K562 (cell line): ENCODE data around the gene INS. TPM values are rescaled to one million over a fixed set of nuclear protein-coding genes. Genes with fewer than 3 reads are reported as not detected.

Experiments used
- ATAC-seq: fragments of 200-7000 bp; cut with Tn5 transposase; 3 replicates; pipeline ENCODE4 v1.9.1; 2020; ENCODE audit warnings: moderate library complexity
- BruUV-seq: library from RNA; stranded (reverse); fragments of 400-500 nt; replicated peaks from 2 replicates; lab custom pipeline; 2021; lab: Mats Ljungman, UMichigan
- CTCF ChIA-PET: fragments of 300-600 bp; formaldehyde crosslinking; extraction: SDS; loops from one replicate; lab custom pipeline; 2021; ENCODE audit warnings: low intra/inter-chr PET ratio; lab: Yijun Ruan, JAX
- POLR2A ChIA-PET: fragments of 300-600, 350-650 bp; sonication (Branson Sonifier 250); formaldehyde crosslinking; extraction: SDS; loops from one replicate; lab custom pipeline; 2021; ENCODE audit warnings: antibody characterized with exemption, inconsistent platforms; lab: Yijun Ruan, JAX
- DNase-seq, 4 experiments: peaks; one replicate each; pipeline versions ENCODE4 v3.0.0 to v3.0.0-alpha.2; 2011 to 2018; ENCODE audit warnings: low spot score in 3 of 4, mixed read lengths in 3 of 4; ENCODE audit errors: extremely low read depth in 1 of 4
- FAIRE-seq: peaks from 2 replicates; lab custom pipeline; 2011; peaks lifted over from hg19 to GRCh38; lab: Jason Lieb, UNC
- H2AFZ ChIP-seq: 2 replicates; pipeline ENCODE4 v1.6.0; 2011; ENCODE audit warnings: low read depth, low read length, control low read depth, inconsistent platforms
- H3K27ac ChIP-seq: fragments of 200-600 bp; 3 replicates; pipeline ENCODE4 v1.8.0; 2011; ENCODE audit warnings: low read depth, mild to moderate bottlenecking, control low read depth, inconsistent platforms, low read length, moderate library complexity, mixed read lengths; ENCODE audit errors: extremely low read depth
- H3K27me3 ChIP-seq, 2 experiments: fragments of 300-600 bp in 1 of 2; 2 replicates in 1 of 2; 3 replicates in 1 of 2; pipeline versions ENCODE4 v1.6.0 to v1.8.0; 2011; ENCODE audit warnings: inconsistent platforms in 2 of 2, low read length in 2 of 2, mild to moderate bottlenecking in 1 of 2, mixed read lengths in 1 of 2, moderate library complexity in 1 of 2; ENCODE audit not compliant: control insufficient read depth in 2 of 2, insufficient read depth in 2 of 2
- H3K36me3 ChIP-seq: fragments of 300-600 bp; 3 replicates; pipeline ENCODE4 v1.8.0; 2011; ENCODE audit warnings: mild to moderate bottlenecking, low read length, inconsistent platforms; ENCODE audit not compliant: control insufficient read depth, insufficient read depth
- H3K4me1 ChIP-seq, 2 experiments: fragments of 200-600 bp in 1 of 2; replicated peaks in 1 of 2; 2 replicates in 1 of 2; 3 replicates in 1 of 2; pipeline versions ENCODE4 v1.5.1 to v1.8.0; 2011; ENCODE audit warnings: inconsistent platforms in 2 of 2, low read length in 2 of 2, mild to moderate bottlenecking in 1 of 2, mixed read lengths in 1 of 2, moderate library complexity in 1 of 2; ENCODE audit not compliant: control insufficient read depth in 2 of 2, insufficient read depth in 2 of 2
- H3K4me2 ChIP-seq: 2 replicates; pipeline ENCODE4 v1.6.1; 2011; ENCODE audit warnings: low read length, control low read depth, inconsistent platforms, mixed read lengths; ENCODE audit not compliant: insufficient read depth
- H3K4me3 ChIP-seq: fragments of 200-600 bp; sonication (generic), shearing (Covaris generic); 2 replicates; pipeline ENCODE4 v1.5.1; 2016; ENCODE audit warnings: control low read depth, inconsistent platforms
- H3K79me2 ChIP-seq: fragments of 200-600 bp; 3 replicates; pipeline ENCODE4 v1.8.0; 2011; ENCODE audit warnings: low read length, inconsistent platforms; ENCODE audit not compliant: control insufficient read depth, insufficient read depth
- H3K9ac ChIP-seq, 2 experiments: 2 replicates each; pipeline versions ENCODE4 v1.6.0 to v1.6.1; 2011; ENCODE audit warnings: low read depth in 2 of 2, low read length in 2 of 2, control low read depth in 1 of 2, inconsistent platforms in 1 of 2, mild to moderate bottlenecking in 1 of 2, mixed read lengths in 1 of 2; ENCODE audit not compliant: insufficient read depth in 1 of 2
- H3K9me1 ChIP-seq: one replicate; pipeline ENCODE4 v1.6.0; 2011; ENCODE audit warnings: inconsistent platforms, mild to moderate bottlenecking, low read length, moderate library complexity; ENCODE audit not compliant: control insufficient read depth, insufficient read depth
- H3K9me3 ChIP-seq: replicated peaks from 2 replicates; pipeline ENCODE4 v1.5.1; 2011; ENCODE audit warnings: low read depth, low read length, inconsistent platforms; ENCODE audit not compliant: control insufficient read depth, insufficient read depth
- H4K20me1 ChIP-seq: replicated peaks from 2 replicates; pipeline ENCODE4 v1.6.1; 2011; ENCODE audit warnings: low read length, inconsistent platforms, mixed read lengths; ENCODE audit not compliant: control insufficient read depth, insufficient read depth
- ARNT ChIP-seq, 2 experiments: fragments of 450-650 bp; IDR thresholded peaks; 2 replicates each; pipeline ENCODE4 v1.6.1; 2016; ENCODE audit warnings: mild to moderate bottlenecking in 1 of 2
- KAT8 ChIP-seq: fragments of 450-650 bp; IDR thresholded peaks from 2 replicates; pipeline ENCODE4 v1.6.1; 2016; ENCODE audit warnings: low read depth, mild to moderate bottlenecking
- KLF13 ChIP-seq: fragments of 450-650 bp; IDR thresholded peaks from 2 replicates; pipeline ENCODE4 v1.6.1; 2016; ENCODE audit warnings: missing genetic modification characterization, low read depth, mild to moderate bottlenecking, missing compliant biosample characterization, moderate library complexity, borderline replicate concordance
- NFRKB ChIP-seq: fragments of 450-650 bp; IDR thresholded peaks from 2 replicates; pipeline ENCODE4 v1.6.1; 2016; ENCODE audit warnings: low read depth
- PHB2 ChIP-seq: fragments of 450-650 bp; IDR thresholded peaks from 2 replicates; pipeline ENCODE4 v1.6.1; 2017; ENCODE audit warnings: low read depth
- RB1 ChIP-seq: fragments of 450-650 bp; IDR thresholded peaks from 2 replicates; pipeline ENCODE4 v1.6.1; 2017; ENCODE audit warnings: low read depth, mild to moderate bottlenecking
- RBFOX2 ChIP-seq: fragments of 200-400 bp; formaldehyde crosslinking; IDR thresholded peaks from 2 replicates; pipeline ENCODE4 v1.6.1; 2017; ENCODE audit warnings: low read depth, mild to moderate bottlenecking, low read length, moderate library complexity
- RBM22 ChIP-seq: fragments of 200-400 bp; formaldehyde crosslinking; IDR thresholded peaks from 2 replicates; pipeline ENCODE4 v1.6.1; 2018; ENCODE audit warnings: low read length, low read depth; ENCODE audit not compliant: poor library complexity, severe bottlenecking
- SRSF1 ChIP-seq: fragments of 200-400 bp; formaldehyde crosslinking; IDR thresholded peaks from 2 replicates; pipeline ENCODE4 v1.6.1; 2017; ENCODE audit warnings: mild to moderate bottlenecking, low read depth, low read length, moderate library complexity
- TARDBP ChIP-seq: fragments of 450-650 bp; IDR thresholded peaks from 2 replicates; pipeline ENCODE4 v1.6.1; 2016
- TFAP4 ChIP-seq: sonication (generic); formaldehyde crosslinking; IDR thresholded peaks from 2 replicates; pipeline ENCODE4 v1.8.0; 2022; ENCODE audit warnings: missing genetic modification reagents, mild to moderate bottlenecking, moderate library complexity, borderline replicate concordance
- ZBTB17 ChIP-seq: fragments of 450-650 bp; formaldehyde crosslinking; IDR thresholded peaks from 2 replicates; pipeline ENCODE4 v1.4.0; 2020; ENCODE audit warnings: mild to moderate bottlenecking
- ZKSCAN1 ChIP-seq: fragments of 150-350 bp; IDR thresholded peaks from 2 replicates; pipeline ENCODE4 v1.6.1; 2016; ENCODE audit warnings: low read depth, low read length
- ZNF586 ChIP-seq: fragments of 450-650 bp; formaldehyde crosslinking; conservative IDR thresholded peaks from 2 replicates; pipeline ENCODE4 v1.4.0; 2020; ENCODE audit warnings: mild to moderate bottlenecking, moderate library complexity
- ZNF695 ChIP-seq: fragments of 450-650 bp; formaldehyde crosslinking; IDR thresholded peaks from 2 replicates; pipeline ENCODE4 v1.4.0; 2020; ENCODE audit warnings: mild to moderate bottlenecking, moderate library complexity
- WGBS: fragments of 100-300 bp; shearing (Covaris generic); methylation state at CpG from one replicate; pipeline ENCODE4 v1.1.6; 2016; ENCODE audit warnings: low coverage, mixed read lengths; ENCODE audit not compliant: insufficient coverage; ENCODE audit errors: missing lambda C conversion rate; 5-methylcytosine and 5-hydroxymethylcytosine counted together
- in situ Hi-C: fragments of 300-500 bp; cut with MboI; formaldehyde crosslinking; loops from 4 replicates; pipeline ENCODE4 v1.15.0; 2018; ENCODE audit warnings: inconsistent platforms, mixed read lengths
- intact Hi-C: fragments of 100-400 bp; cut with micrococcal nuclease; formaldehyde crosslinking; loops from 2 replicates; pipeline ENCODE4 v1.14.2; 2022
- polyA plus RNA-seq, 8 experiments: library from polyadenylated mRNA; depleted of rRNA in 4 of 8; stranded (reverse) in 5 of 8; unstranded in 3 of 8; fragments of >200 nt; fragmentation: Nextera tagmentation in 2 of 8; fragmentation: Illumina TruSeq in 1 of 8; extraction: Ambion mirVana in 2 of 8; extraction: Trizol in 1 of 8; gene quantifications; 2 replicates each; pipeline versions ENCODE4 v1.2.1 to v1.2.3, GENCODE V29; 2011 to 2014; ENCODE audit warnings: inconsistent platforms in 1 of 8, missing spikeins in 1 of 8
- total RNA-seq, 7 experiments: library from RNA; depleted of rRNA in 6 of 7; stranded (reverse); fragments of >200 nt in 6 of 7; fragmentation: Illumina TruSeq in 2 of 7; extraction: Trizol in 2 of 7; gene quantifications; 2 replicates each; pipeline versions ENCODE4 v1.2.1 to v1.2.3, GENCODE V29; 2011 to 2021; ENCODE audit warnings: low replicate concordance in 1 of 7
- TF ChIP-seq, protein P1 (sequence below): fragments of 250-450 bp; sonication (Bioruptor Pico); IDR thresholded peaks from 2 replicates; pipeline ENCODE4 v1.4.0; 2020; ENCODE audit warnings: mild to moderate bottlenecking, moderate library complexity

INS gene
- total and polyA plus RNA-seq, 9 of the 15 experiments (the other 6 are each of a cell fraction or from before 2014, with no cell fraction given) = not detected

DNA sequence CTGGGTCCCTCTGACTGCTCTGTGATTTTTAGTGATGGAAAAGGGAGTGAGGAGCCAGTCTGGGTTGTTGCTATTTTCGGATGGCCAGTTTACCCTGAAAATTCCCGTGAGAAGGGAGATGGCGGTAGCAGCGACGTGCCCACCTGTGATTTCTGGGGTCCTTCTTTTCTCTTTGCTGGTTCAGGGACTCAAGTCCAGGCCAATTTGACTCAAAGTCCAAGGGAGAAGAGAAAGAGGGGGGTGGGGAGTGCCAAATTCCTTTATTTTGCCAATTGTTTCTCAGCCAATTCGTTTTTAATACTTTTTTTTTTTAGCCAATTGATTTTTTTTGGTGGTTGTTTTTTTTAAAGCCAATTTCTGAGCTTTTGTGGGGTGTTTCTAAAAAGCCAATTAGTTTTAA lies 28.8 kb downstream of the INS start:
- ChIA-PET CTCF (no interaction called here), POLR2A (no interaction called here)
- ATAC-seq (no peak), DNase-seq (no peak), FAIRE-seq (no peak)
- no TSS peak for BruUV-seq
- Histone ChIP-seq H3K36me3 (no peaks in the 10 kb centered on the region), H3K4me3 (no peak overlapping the region), H4K20me1 (no peaks in the 10 kb centered on the region), H2AFZ (no peak overlapping the region), H3K27me3 (peaks cover 11 to 56% of the 10 kb centered on the region in 2 experiments; a peak in 3 of 5 replicates), H3K79me2 (no peaks in the 10 kb centered on the region), H3K4me2 (no peak overlapping the region), H3K9ac (no peak overlapping the region), H3K9me1 (no peaks in the 10 kb centered on the region), H3K9me3 (0 out of 2 replicates have a peak, but pooled peaks cover 3% of the 10 kb centered on the region), H3K4me1 (peaks cover 0 to 21% of the 10 kb centered on the region in 2 experiments; a peak in 2 of 5 replicates), H3K27ac (no peak overlapping the region)
- 0% methylated on average over 3 of the region's 6 CpGs for WGBS
- TF ChIP-seq NFRKB (no peak), ZNF586 (CRISPR knock-in tag) (no peak), PHB2 (no peak), ZKSCAN1 (no peak), SRSF1 (no peak), RB1 (no peak), TFAP4 (CRISPR knock-in tag) (no peak), TARDBP (no peak), ZNF695 (CRISPR knock-in tag) (no peak), ZBTB17 (CRISPR knock-in tag) (no peak), RBM22 (no peak), KLF13 (tag) (no peak), KAT8 (no peak), RBFOX2 (no peak), ARNT (IDR thresholded peaks at IDR 0.05) (no peak)
- TF ChIP-seq, protein P1, sequence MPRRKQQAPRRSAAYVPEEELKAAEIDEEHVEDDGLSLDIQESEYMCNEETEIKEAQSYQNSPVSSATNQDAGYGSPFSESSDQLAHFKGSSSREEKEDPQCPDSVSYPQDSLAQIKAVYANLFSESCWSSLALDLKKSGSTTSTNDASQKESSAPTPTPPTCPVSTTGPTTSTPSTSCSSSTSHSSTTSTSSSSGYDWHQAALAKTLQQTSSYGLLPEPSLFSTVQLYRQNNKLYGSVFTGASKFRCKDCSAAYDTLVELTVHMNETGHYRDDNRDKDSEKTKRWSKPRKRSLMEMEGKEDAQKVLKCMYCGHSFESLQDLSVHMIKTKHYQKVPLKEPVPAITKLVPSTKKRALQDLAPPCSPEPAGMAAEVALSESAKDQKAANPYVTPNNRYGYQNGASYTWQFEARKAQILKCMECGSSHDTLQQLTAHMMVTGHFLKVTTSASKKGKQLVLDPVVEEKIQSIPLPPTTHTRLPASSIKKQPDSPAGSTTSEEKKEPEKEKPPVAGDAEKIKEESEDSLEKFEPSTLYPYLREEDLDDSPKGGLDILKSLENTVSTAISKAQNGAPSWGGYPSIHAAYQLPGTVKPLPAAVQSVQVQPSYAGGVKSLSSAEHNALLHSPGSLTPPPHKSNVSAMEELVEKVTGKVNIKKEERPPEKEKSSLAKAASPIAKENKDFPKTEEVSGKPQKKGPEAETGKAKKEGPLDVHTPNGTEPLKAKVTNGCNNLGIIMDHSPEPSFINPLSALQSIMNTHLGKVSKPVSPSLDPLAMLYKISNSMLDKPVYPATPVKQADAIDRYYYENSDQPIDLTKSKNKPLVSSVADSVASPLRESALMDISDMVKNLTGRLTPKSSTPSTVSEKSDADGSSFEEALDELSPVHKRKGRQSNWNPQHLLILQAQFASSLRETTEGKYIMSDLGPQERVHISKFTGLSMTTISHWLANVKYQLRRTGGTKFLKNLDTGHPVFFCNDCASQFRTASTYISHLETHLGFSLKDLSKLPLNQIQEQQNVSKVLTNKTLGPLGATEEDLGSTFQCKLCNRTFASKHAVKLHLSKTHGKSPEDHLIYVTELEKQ (CRISPR knock-in tag) = no peak
- in situ Hi-C loops = no loop called here
- intact Hi-C loops = no loop called here
